Neural cell (in vitro differentiated cells): ENCODE measurements around the gene CCNE1.

Source experiments
- CTCF ChIP-seq: fragments of 450-650 bp; IDR thresholded peaks from 2 replicates; pipeline ENCODE4 v1.5.1; 2014; ENCODE audit warnings: antibody characterized with exemption, mild to moderate bottlenecking, moderate library complexity; ENCODE audit not compliant: poor library complexity, severe bottlenecking
- EP300 ChIP-seq: fragments of 450-650 bp; conservative IDR thresholded peaks from 2 replicates; pipeline ENCODE4 v1.6.1; 2014; ENCODE audit warnings: antibody characterized with exemption, mild to moderate bottlenecking, moderate library complexity; ENCODE audit not compliant: poor library complexity, severe bottlenecking
- EZH2 ChIP-seq: fragments of 200-600, 300-800 bp; shearing (Covaris generic), sonication (generic); IDR thresholded peaks from 2 replicates; pipeline ENCODE4 v1.6.1; 2014; ENCODE audit warnings: antibody characterized with exemption, low read length, borderline replicate concordance, mild to moderate bottlenecking; ENCODE audit not compliant: insufficient read depth, poor library complexity, severe bottlenecking
- POLR2AphosphoS5 ChIP-seq: IDR thresholded peaks from 2 replicates; pipeline ENCODE4 v1.6.1; 2012
- RAD21 ChIP-seq: fragments of 450-650 bp; conservative IDR thresholded peaks from 2 replicates; pipeline ENCODE4 v1.6.1; 2014; ENCODE audit warnings: antibody characterized with exemption, mild to moderate bottlenecking, moderate library complexity
- SMC3 ChIP-seq: fragments of 450-650 bp; conservative IDR thresholded peaks from 2 replicates; pipeline ENCODE4 v1.6.1; 2014; ENCODE audit warnings: antibody characterized with exemption, mild to moderate bottlenecking, moderate library complexity; ENCODE audit not compliant: poor library complexity
- TAF1 ChIP-seq: IDR thresholded peaks from 2 replicates; pipeline ENCODE4 v1.6.1; 2012; ENCODE audit warnings: low read depth

GRCh38 chr19:29855087-29855486, 43.3 kb downstream of the CCNE1 start:
- TF ChIP-seq CTCF, result no peak
- TF ChIP-seq SMC3, result no peak
- no peak for TF ChIP-seq EZH2
- no peak for TF ChIP-seq RAD21
- no peak for TF ChIP-seq POLR2AphosphoS5
- no peak for TF ChIP-seq TAF1
- TF ChIP-seq EP300, result no peak
